ENCODE results near the gene NELFE. TPM values are rescaled to one million over a fixed set of nuclear protein-coding genes. Genes with fewer than 3 reads are reported as not detected.

The NELFE gene
- total RNA-seq, 1 experiment from 2014 or later: 73.8 TPM

- TF ChIP-seq ATF6 (CRISPR knock-in tag; IDR thresholded peaks at IDR 0.05) (no peak), ZNF423 (CRISPR knock-in tag; IDR thresholded peaks at IDR 0.05) (no peak), NR1H2 (CRISPR knock-in tag; IDR thresholded peaks at IDR 0.05) (no peak), ZNF671 (CRISPR knock-in tag; IDR thresholded peaks at IDR 0.05) (no peak), ZBTB21 (CRISPR knock-in tag; IDR thresholded peaks at IDR 0.05; ENCODE audit: borderline replicate concordance) (no peak), OVOL2 (CRISPR knock-in tag; IDR thresholded peaks at IDR 0.05; ENCODE audit: borderline replicate concordance) (no peak), E2F5 (CRISPR knock-in tag; IDR thresholded peaks at IDR 0.05) (no peak), EMX1 (CRISPR knock-in tag; IDR thresholded peaks at IDR 0.05) (no peak), NR2C2 (CRISPR knock-in tag; IDR thresholded peaks at IDR 0.05) (no peak)
Measured at GRCh38 chr6:31945154-31945506, 13.6 kb downstream of the NELFE start (continued).

GRCh38 chr6:31943742-31944141 lies 15.0 kb downstream of the NELFE start:
- no peak for ATAC-seq
- Mint-ChIP-seq H3K4me1 (peaks cover 11% of the 10 kb centered on the region), H3K36me3 (no peaks in the 10 kb centered on the region), H3K27me3 (ENCODE audit: low read depth) (peaks cover 54% of the 10 kb centered on the region), H3K9me3 (no peaks in the 10 kb centered on the region), H3K27ac (no peak overlapping the region), H3K4me3 (no peak overlapping the region)
- ChIA-PET POLR2A (no interaction called here), CTCF (no interaction called here)
- DNase-seq (ENCODE audit: low spot score): no peak
- TF ChIP-seq NR2C2 (CRISPR knock-in tag; IDR thresholded peaks at IDR 0.05) (no peak), PRDM15 (CRISPR knock-in tag; IDR thresholded peaks at IDR 0.05) (no peak), CDX4 (CRISPR knock-in tag; IDR thresholded peaks at IDR 0.05; ENCODE audit: borderline replicate concordance) (no peak), NFE2L1 (CRISPR knock-in tag; IDR thresholded peaks at IDR 0.05) (no peak), ZNF425 (CRISPR knock-in tag; conservative IDR thresholded peaks at IDR 0.05) (no peak), SMAD4 (CRISPR knock-in tag; IDR thresholded peaks at IDR 0.05) (no peak), ATF6 (CRISPR knock-in tag; IDR thresholded peaks at IDR 0.05) (no peak), ATF3 (CRISPR knock-in tag; conservative IDR thresholded peaks at IDR 0.05) (no peak), JUN (CRISPR knock-in tag; IDR thresholded peaks at IDR 0.05) (no peak), IRF1 (CRISPR knock-in tag; IDR thresholded peaks at IDR 0.05) (no peak), TCF7 (CRISPR knock-in tag; IDR thresholded peaks at IDR 0.05; ENCODE audit: low read depth) (no peak), MXD4 (CRISPR knock-in tag; IDR thresholded peaks at IDR 0.05; ENCODE audit: borderline replicate concordance) (no peak)
